ENCODE results near the gene PHOSPHO2. TPM values are rescaled to one million over a fixed set of nuclear protein-coding genes. Genes with fewer than 3 reads are reported as not detected.
"Not testable (repeated sequence)": the region's sequence is repeated elsewhere in the genome, so short reads cannot be mapped to it uniquely, and the experiment has no call there.

Gene PHOSPHO2
- total and polyA plus RNA-seq, 4 experiments from 2014 or later: 2.9 to 7.4 (median 7.2) TPM

DNA sequence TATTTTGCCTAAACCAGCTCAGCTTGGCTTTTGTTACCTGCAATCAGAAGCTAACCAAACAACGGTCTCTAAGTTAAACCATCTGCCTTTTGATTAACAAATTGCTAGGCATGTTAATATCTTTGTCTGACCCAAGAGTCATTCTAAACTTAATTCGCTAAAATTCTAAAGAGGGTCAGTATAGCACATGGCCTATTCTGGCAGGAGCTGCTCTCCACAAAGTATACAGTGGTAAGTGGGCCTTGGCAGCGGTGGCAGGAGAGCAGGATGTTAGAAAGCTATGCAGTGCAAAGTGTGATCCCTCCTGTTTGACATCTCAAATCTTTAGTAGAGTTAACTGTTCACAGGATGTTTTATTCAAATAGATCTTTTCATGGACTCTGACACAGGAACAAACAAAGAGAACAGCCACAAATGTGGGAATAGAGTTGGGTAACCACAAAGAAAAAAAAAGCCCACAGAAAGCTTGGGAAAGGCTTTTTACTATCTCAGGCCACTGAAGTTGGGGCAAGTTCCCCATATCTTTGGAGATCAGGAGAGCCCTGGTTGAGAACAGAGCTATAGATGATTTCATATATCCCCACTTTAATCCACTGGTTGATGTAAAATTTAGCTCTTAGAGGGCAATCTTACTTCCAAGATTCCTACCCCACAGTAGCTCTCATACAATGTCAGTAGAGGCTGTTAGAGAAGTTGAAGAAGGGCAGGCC lies 10.7 kb upstream of the PHOSPHO2 start:
- Mint-ChIP-seq H3K36me3 (peaks cover 0 to 4% of the 10 kb centered on the region in 2 donors), H3K4me3 (peak overlapping the region in 1 of 8 donors; percentile 1), H3K9me3 (peaks cover 0 to 7% (median 2%) of the 10 kb centered on the region in 8 donors), H3K27ac (peak overlapping the region in 5 of 7 donors; percentile 20 to 56 (median 37)), H3K4me1 (peaks cover 0 to 8% (median under 1%) of the 10 kb centered on the region in 4 donors), H3K27me3 (peaks cover 0 to 3% of the 10 kb centered on the region in 2 donors)
- POLR2A ChIA-PET (ENCODE audit: partially characterized antibody): interaction anchor here (0.8 kb wide), 1 partner anchor 11 kb away, joined by 3 read pairs; no protein-coding TSS in a partner anchor
- CTCF ChIA-PET (ENCODE audit: partially characterized antibody): no interaction called here
- no peak overlapping the region for H3K4me3 ChIP-seq (ENCODE audit: low read length in 2 of 2)
- H3K36me3 ChIP-seq (ENCODE audit: insufficient read depth, low read length): no peaks in the 10 kb centered on the region
- intact Hi-C loops (cut with micrococcal nuclease): no loop called here
- no peaks in the 10 kb centered on the region for H3K9me3 ChIP-seq (ENCODE audit: control insufficient read depth in 1 of 2, low read length in 2 of 2)
- no peaks in the 10 kb centered on the region for H3K27me3 ChIP-seq (ENCODE audit: insufficient read depth, low read length)
- no peaks in the 10 kb centered on the region for H3K4me1 ChIP-seq (ENCODE audit: insufficient read depth, low read length)
- no peak overlapping the region for H3K27ac ChIP-seq (ENCODE audit: low read depth, low read length)
- DNase-seq: no peak

DNA sequence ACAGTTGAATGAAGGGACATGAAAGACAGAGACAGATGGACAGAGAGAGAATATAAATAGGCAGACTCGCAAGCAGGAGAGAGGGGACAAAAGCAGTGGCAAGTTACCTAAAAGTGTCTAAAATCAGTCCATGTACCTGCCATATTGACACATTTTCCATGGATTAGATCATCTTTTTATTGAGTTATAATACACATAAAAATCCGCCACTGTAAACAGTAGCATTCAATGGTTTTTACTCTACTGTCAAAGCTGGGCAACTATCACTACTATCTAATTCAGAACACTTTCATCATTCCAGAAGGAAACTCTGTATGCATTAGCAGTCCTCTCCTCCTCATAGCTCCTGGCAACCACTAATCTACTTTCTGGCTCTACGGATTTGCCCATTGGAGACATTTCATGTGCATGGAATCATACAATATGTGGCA lies 10.1 kb upstream of the PHOSPHO2 start:
- CTCF ChIA-PET (ENCODE audit: partially characterized antibody): no interaction called here
- H3K4me1 Mint-ChIP-seq: peaks cover 0 to 8% (median under 1%) of the 10 kb centered on the region in 4 donors

DNA sequence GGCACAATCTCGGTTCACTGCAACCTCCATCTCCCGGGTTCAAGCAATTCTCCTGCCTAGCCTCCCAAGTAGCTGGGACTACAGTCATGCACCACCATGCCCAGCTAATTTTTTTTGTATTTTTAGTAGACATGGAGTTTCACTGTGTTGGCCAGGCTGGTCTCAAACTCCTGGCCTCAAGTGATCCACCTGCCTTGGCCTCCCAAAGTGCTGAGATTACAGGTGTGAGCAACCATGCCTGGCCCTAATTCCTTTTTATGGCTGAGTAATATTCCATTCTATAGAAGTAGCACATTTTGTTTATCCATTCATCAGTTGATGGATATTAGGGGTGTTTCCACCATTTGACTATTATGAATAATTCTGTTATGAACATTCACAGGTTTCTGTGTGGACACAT lies 9.6 kb upstream of the PHOSPHO2 start:
- H3K4me3 ChIP-seq (ENCODE audit: low read length in 2 of 2); H3K36me3 Mint-ChIP-seq; H3K27ac ChIP-seq (ENCODE audit: low read depth, low read length); H3K36me3 ChIP-seq (ENCODE audit: insufficient read depth, low read length); H3K4me1 ChIP-seq (ENCODE audit: insufficient read depth, low read length); H3K4me1 Mint-ChIP-seq; intact Hi-C loops (cut with micrococcal nuclease); H3K27me3 ChIP-seq (ENCODE audit: insufficient read depth, low read length); H3K27me3 Mint-ChIP-seq; CTCF ChIA-PET (ENCODE audit: partially characterized antibody); H3K9me3 ChIP-seq (ENCODE audit: control insufficient read depth in 1 of 2, low read length in 2 of 2); H3K4me3 Mint-ChIP-seq; DNase-seq: not testable (repeated sequence)
- POLR2A ChIA-PET (ENCODE audit: partially characterized antibody): interaction anchor here (0.6 kb wide), 1 partner anchor 214 kb away, joined by 3 read pairs; no protein-coding TSS in a partner anchor
- Mint-ChIP-seq H3K9me3 (peaks cover 2 to 11% (median 5%) of the 10 kb centered on the region in 8 donors), H3K27ac (peak overlapping the region in 1 of 7 donors; percentile 28)

More for the DNA sequence above, 10.1 kb upstream of the PHOSPHO2 start:
- no peaks in the 10 kb centered on the region for H3K9me3 ChIP-seq (ENCODE audit: control insufficient read depth in 1 of 2, low read length in 2 of 2)
- no peaks in the 10 kb centered on the region for H3K27me3 ChIP-seq (ENCODE audit: insufficient read depth, low read length)
- POLR2A ChIA-PET (ENCODE audit: partially characterized antibody): interaction anchor here (0.6 to 0.8 kb wide), 2 partner anchors 11 to 215 kb away, joined by 3 read pairs; no protein-coding TSS in a partner anchor
- intact Hi-C loops (cut with micrococcal nuclease): no loop called here
- Mint-ChIP-seq H3K9me3 (peaks cover 0 to 11% (median 4%) of the 10 kb centered on the region in 8 donors), H3K36me3 (peaks cover 0 to 7% of the 10 kb centered on the region in 2 donors), H3K27ac (peak overlapping the region in 3 of 7 donors; percentile 20 to 56 (median 28)), H3K4me3 (no peak overlapping the region), H3K27me3 (peaks cover 0 to 3% of the 10 kb centered on the region in 2 donors)
- no peak for DNase-seq
- H3K27ac ChIP-seq (ENCODE audit: low read depth, low read length): no peak overlapping the region
- no peaks in the 10 kb centered on the region for H3K36me3 ChIP-seq (ENCODE audit: insufficient read depth, low read length)
- H3K4me3 ChIP-seq (ENCODE audit: low read length in 2 of 2): no peak overlapping the region
- H3K4me1 ChIP-seq (ENCODE audit: insufficient read depth, low read length): no peaks in the 10 kb centered on the region

DNA sequence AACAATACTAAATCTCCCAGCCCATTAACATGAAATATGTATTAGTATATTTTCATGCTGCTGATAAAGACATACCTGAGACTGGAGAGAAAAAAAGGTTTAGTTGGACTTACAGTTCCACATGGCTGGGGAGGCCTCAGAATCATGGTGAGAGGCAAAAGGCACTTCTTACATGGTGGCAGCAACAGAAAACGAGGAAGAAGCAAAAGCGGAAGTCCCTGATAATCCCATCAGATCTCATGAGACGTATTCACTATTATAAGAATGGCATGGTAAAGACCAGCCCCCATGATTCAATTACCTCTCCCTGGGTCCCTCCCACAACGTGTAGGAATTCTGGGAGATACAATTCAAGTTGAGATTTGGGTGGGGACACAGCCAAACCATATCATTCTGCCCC lies 7.4 kb upstream of the PHOSPHO2 start:
- not testable (repeated sequence) for H3K27ac Mint-ChIP-seq
- H3K9me3 Mint-ChIP-seq: peaks cover 5 to 22% (median 16%) of the 10 kb centered on the region in 8 donors

DNA sequence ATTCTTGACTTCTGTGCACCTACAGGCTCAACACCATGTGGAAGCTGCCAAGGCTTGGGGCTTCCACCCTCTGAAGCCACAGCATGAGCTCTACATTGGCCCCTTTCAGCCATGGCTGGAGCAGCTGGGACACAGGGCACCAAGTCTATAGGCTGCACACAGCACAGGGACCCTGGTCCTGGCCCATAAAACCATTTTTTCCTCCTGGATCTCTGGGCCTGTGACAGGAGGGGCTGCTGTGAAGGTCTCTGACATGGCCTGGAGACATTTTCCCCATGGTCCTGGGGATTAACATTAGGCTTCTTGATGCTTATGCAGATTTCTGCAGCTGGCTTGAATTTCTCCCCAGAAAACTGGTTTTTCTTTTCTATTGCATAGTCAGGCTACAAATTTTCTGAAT lies 6.3 kb upstream of the PHOSPHO2 start:
- H3K4me3 Mint-ChIP-seq; H3K27ac ChIP-seq (ENCODE audit: low read depth, low read length); DNase-seq; H3K36me3 ChIP-seq (ENCODE audit: insufficient read depth, low read length); intact Hi-C loops (cut with micrococcal nuclease); CTCF ChIA-PET (ENCODE audit: partially characterized antibody); POLR2A ChIA-PET (ENCODE audit: partially characterized antibody); H3K4me3 ChIP-seq (ENCODE audit: low read length in 2 of 2); H3K9me3 ChIP-seq (ENCODE audit: control insufficient read depth in 1 of 2, low read length in 2 of 2); H3K27me3 ChIP-seq (ENCODE audit: insufficient read depth, low read length); H3K4me1 Mint-ChIP-seq; H3K4me1 ChIP-seq (ENCODE audit: insufficient read depth, low read length); H3K27ac Mint-ChIP-seq; H3K27me3 Mint-ChIP-seq; H3K36me3 Mint-ChIP-seq: not testable (repeated sequence)
- H3K9me3 Mint-ChIP-seq: peaks cover 5 to 24% (median 17%) of the 10 kb centered on the region in 8 donors

More for the DNA sequence above, 7.4 kb upstream of the PHOSPHO2 start:
- H3K4me3 Mint-ChIP-seq; H3K27ac ChIP-seq (ENCODE audit: low read depth, low read length); H3K4me3 ChIP-seq (ENCODE audit: low read length in 2 of 2); POLR2A ChIA-PET (ENCODE audit: partially characterized antibody); H3K36me3 ChIP-seq (ENCODE audit: insufficient read depth, low read length); H3K9me3 ChIP-seq (ENCODE audit: control insufficient read depth in 1 of 2, low read length in 2 of 2); DNase-seq; H3K4me1 Mint-ChIP-seq; CTCF ChIA-PET (ENCODE audit: partially characterized antibody); H3K4me1 ChIP-seq (ENCODE audit: insufficient read depth, low read length); intact Hi-C loops (cut with micrococcal nuclease); H3K27me3 Mint-ChIP-seq; H3K36me3 Mint-ChIP-seq; H3K27me3 ChIP-seq (ENCODE audit: insufficient read depth, low read length): not testable (repeated sequence)

DNA sequence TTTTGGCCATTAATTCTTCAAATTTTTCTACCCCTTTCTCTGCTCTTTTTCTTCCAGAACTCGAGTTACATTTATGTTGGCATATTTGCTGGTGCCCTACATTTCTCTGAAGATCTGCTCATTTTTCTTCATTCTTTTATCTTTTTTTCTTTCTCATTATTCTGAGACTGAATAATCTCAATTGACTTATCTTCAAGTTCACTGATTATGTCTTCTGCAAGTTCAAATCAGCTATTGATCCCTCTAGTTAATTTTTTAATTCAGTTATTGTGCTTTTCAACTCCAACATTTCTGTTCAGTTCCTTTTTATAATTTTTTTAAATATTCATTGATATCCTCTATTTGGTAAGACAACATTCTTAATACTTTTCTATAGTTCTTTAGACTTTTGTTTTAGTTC lies 3.3 kb upstream of the PHOSPHO2 start:
- peaks cover 15% of the 10 kb centered on the region for H3K4me1 ChIP-seq (ENCODE audit: insufficient read depth, low read length)
- H3K27me3 Mint-ChIP-seq: peaks cover 8 to 9% of the 10 kb centered on the region in 2 donors
- peaks cover 12 to 21% (median 16%) of the 10 kb centered on the region in 4 donors for H3K4me1 Mint-ChIP-seq
- H3K4me3 Mint-ChIP-seq: no peak overlapping the region
- POLR2A ChIA-PET (ENCODE audit: partially characterized antibody): no interaction called here
- no peak overlapping the region for H3K4me3 ChIP-seq (ENCODE audit: low read length in 2 of 2)
- no peaks in the 10 kb centered on the region for H3K27me3 ChIP-seq (ENCODE audit: insufficient read depth, low read length)
- no peaks in the 10 kb centered on the region for H3K9me3 ChIP-seq (ENCODE audit: control insufficient read depth in 1 of 2, low read length in 2 of 2)
- CTCF ChIA-PET (ENCODE audit: partially characterized antibody): no interaction called here
- intact Hi-C loops (cut with micrococcal nuclease): loop anchor here (10.0 kb wide), 1 partner anchor 1244 kb away; no protein-coding TSS in a partner anchor
- DNase-seq: no peak
- H3K27ac ChIP-seq (ENCODE audit: low read depth, low read length): no peak overlapping the region
- no peaks in the 10 kb centered on the region for H3K36me3 ChIP-seq (ENCODE audit: insufficient read depth, low read length)
- peaks cover 7 to 17% of the 10 kb centered on the region in 2 donors for H3K36me3 Mint-ChIP-seq
- peak overlapping the region in 1 of 7 donors; percentile 5 for H3K27ac Mint-ChIP-seq
- peaks cover 5 to 27% (median 17%) of the 10 kb centered on the region in 8 donors for H3K9me3 Mint-ChIP-seq

DNA sequence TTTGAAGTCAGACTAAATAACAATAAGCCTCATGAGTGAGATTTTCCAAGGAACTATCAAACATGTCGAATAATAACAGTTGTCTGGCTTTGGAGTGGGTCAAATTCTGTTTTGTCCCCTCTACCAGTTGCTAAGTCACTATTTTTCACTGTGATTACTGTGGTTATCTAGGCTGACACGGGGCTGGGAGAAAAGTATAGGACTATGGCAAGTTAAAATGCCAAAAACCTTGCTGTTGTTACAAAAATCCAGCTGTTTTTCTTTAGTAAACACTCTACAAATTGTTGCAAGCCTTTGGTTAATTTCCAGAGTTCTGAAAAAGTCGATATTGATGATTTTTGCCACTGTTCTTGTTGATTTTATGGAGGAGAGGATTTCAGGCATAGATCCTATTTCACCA lies 1.6 kb upstream of the PHOSPHO2 start:
- Histone ChIP-seq H3K36me3 (ENCODE audit: insufficient read depth, low read length) (no peaks in the 10 kb centered on the region), H3K27me3 (ENCODE audit: insufficient read depth, low read length) (no peaks in the 10 kb centered on the region), H3K4me1 (ENCODE audit: insufficient read depth, low read length) (peaks cover 15% of the 10 kb centered on the region), H3K9me3 (ENCODE audit: control insufficient read depth in 1 of 2, low read length in 2 of 2) (no peaks in the 10 kb centered on the region), H3K4me3 (ENCODE audit: low read length in 2 of 2) (no peak overlapping the region), H3K27ac (ENCODE audit: low read depth, low read length) (no peak overlapping the region)
- Mint-ChIP-seq H3K4me3 (no peak overlapping the region), H3K27ac (peak overlapping the region in 5 of 7 donors; percentile 84 to 99 (median 90)), H3K36me3 (peaks cover 13 to 20% of the 10 kb centered on the region in 2 donors), H3K4me1 (peaks cover 12 to 21% (median 16%) of the 10 kb centered on the region in 4 donors), H3K9me3 (peaks cover 5 to 25% (median 17%) of the 10 kb centered on the region in 8 donors), H3K27me3 (peaks cover 8 to 9% of the 10 kb centered on the region in 2 donors)
- DNase-seq: no peak
- POLR2A ChIA-PET (ENCODE audit: partially characterized antibody): interaction anchor here (0.9 to 2.8 kb wide), 2 partner anchors 106 to 108 kb away, joined by 3 to 10 read pairs; partner anchors contain the start of gene SSB
- CTCF ChIA-PET (ENCODE audit: partially characterized antibody): interaction anchor here (0.9 kb wide), 1 partner anchor 132 kb away, joined by 3 read pairs; the partner anchor contains the start of gene METTL5
- intact Hi-C loops (cut with micrococcal nuclease): loop anchor here (10.0 kb wide), 1 partner anchor 1242 kb away; no protein-coding TSS in a partner anchor
